ENCODE data around the gene ABCA4.

Gene ABCA4

GRCh38 chr1:94019327-94019726, 101.6 kb downstream of the ABCA4 start:
- Histone ChIP-seq H3K27me3 (ENCODE audit: low read depth, low read length) (no peaks in the 10 kb centered on the region), H3K9me3 (ENCODE audit: control insufficient read depth in 1 of 2, low read length in 2 of 2) (no peaks in the 10 kb centered on the region), H3K4me3 (ENCODE audit: low read depth in 1 of 2, low read length in 2 of 2) (no peak overlapping the region), H3K36me3 (ENCODE audit: control insufficient read depth in 1 of 2, insufficient read depth in 2 of 2, low read length in 2 of 2) (no peaks in the 10 kb centered on the region), H3K4me1 (ENCODE audit: control insufficient read depth in 1 of 2, insufficient read depth in 2 of 2, low read length in 2 of 2) (no peaks in the 10 kb centered on the region), H3K27ac (ENCODE audit: low read length) (no peak overlapping the region)

DNA sequence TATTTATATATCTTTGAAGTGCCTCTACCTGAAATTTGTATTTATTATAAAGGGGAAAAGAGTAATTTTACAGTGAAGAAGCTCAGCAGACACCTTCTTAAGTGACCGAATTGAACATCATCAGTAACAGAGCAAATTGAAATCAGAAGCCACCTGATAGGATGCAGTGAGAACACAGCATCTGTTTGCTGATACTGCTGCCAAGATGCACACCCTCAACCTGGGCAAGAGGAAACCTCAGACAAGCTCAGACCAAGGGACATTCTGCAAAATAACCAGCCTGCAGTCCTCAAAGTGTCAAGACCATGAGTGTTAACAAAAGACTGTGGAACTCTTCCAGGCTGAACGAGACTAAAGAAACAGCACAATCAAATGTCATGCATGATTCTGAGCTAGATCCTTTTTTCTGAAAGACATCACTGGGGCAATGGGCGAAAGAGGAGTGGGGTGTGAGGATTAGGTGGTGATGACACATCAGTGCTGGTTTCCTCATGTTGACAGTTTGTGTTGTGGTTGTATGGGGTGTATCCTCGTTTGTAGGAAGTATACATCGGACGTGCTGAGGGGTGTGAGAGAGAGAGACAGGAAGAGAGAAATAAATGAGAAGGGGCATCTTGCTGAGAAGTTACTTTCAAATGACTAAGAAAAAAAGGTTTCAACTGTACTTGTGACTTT, 103.7 kb downstream of the ABCA4 start:
- no peaks in the 10 kb centered on the region for H3K27me3 ChIP-seq (ENCODE audit: low read depth, low read length)

DNA sequence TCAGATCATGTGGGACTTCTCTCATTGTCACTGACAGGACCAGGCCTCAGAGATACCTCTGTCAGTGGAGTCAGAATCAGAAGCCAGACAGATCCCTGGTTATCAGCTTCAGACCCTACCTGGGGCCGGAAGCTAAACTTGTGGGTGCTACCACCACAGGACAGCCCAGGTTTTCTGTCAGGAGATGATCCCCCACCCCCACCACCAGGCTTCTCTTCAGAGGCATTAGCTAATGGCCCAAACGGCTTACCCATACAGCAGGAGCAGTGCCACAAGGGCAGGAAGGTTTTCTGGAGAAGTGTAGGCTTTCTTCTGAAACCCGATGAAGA, 105.5 kb downstream of the ABCA4 start:
- Histone ChIP-seq H3K27me3 (ENCODE audit: low read depth, low read length) (no peaks in the 10 kb centered on the region), H3K4me1 (ENCODE audit: control insufficient read depth in 1 of 2, insufficient read depth in 2 of 2, low read length in 2 of 2) (no peaks in the 10 kb centered on the region), H3K27ac (ENCODE audit: low read length) (no peak overlapping the region), H3K36me3 (ENCODE audit: control insufficient read depth in 1 of 2, insufficient read depth in 2 of 2, low read length in 2 of 2) (no peaks in the 10 kb centered on the region), H3K4me3 (ENCODE audit: low read depth in 1 of 2, low read length in 2 of 2) (no peak overlapping the region), H3K9me3 (ENCODE audit: control insufficient read depth in 1 of 2, low read length in 2 of 2) (no peaks in the 10 kb centered on the region)

More for the DNA sequence above, 103.7 kb downstream of the ABCA4 start:
- Histone ChIP-seq H3K9me3 (ENCODE audit: control insufficient read depth in 1 of 2, low read length in 2 of 2) (no peaks in the 10 kb centered on the region), H3K36me3 (ENCODE audit: control insufficient read depth in 1 of 2, insufficient read depth in 2 of 2, low read length in 2 of 2) (no peaks in the 10 kb centered on the region), H3K4me3 (ENCODE audit: low read depth in 1 of 2, low read length in 2 of 2) (no peak overlapping the region), H3K4me1 (ENCODE audit: control insufficient read depth in 1 of 2, insufficient read depth in 2 of 2, low read length in 2 of 2) (no peaks in the 10 kb centered on the region), H3K27ac (ENCODE audit: low read length) (no peak overlapping the region)

DNA sequence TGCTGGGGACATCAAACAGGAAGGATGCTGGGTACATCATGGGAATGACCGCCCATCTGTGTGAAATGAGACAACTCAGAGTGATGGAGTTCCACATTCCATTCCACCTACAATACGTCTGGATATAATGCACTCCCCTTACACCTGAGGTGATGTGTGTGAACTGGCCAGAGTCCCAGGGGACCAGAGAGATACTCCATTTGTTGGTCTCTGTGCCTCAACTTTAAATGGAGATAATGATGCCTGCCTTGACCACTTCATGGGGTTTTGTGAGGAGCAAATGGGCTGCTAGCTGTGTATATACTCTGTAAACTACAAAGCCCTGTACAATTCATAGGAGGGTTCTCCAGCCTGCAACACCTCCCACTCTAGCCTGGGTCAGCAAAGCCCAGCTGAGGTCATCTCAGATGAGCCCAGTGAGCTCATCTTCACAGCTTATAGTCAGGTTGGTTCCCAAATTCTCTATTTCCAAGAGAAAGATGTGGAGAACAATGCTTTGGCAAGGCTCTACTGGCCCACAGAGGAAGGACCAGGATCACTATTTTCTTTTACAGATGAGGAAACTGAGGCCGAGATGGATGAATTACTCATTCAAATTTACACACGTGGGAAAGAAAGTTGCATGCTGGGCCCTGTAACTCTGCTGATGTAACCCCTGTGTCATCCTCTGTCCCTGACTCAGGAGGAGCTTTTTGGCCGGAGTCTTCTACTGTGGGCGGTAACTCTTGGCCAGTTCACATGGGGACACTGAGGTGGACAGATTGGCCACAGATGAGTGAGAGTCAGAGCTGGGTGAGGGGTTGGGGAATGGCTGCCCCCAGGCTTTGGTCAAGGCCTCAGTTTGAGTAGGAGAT, 106.1 kb downstream of the ABCA4 start:
- Histone ChIP-seq H3K27me3 (ENCODE audit: low read depth, low read length) (no peaks in the 10 kb centered on the region), H3K4me1 (ENCODE audit: control insufficient read depth in 1 of 2, insufficient read depth in 2 of 2, low read length in 2 of 2) (no peaks in the 10 kb centered on the region), H3K27ac (ENCODE audit: low read length) (no peak overlapping the region), H3K9me3 (ENCODE audit: control insufficient read depth in 1 of 2, low read length in 2 of 2) (no peaks in the 10 kb centered on the region), H3K4me3 (ENCODE audit: low read depth in 1 of 2, low read length in 2 of 2) (no peak overlapping the region), H3K36me3 (ENCODE audit: control insufficient read depth in 1 of 2, insufficient read depth in 2 of 2, low read length in 2 of 2) (no peaks in the 10 kb centered on the region)

- no peaks in the 10 kb centered on the region for H3K36me3 ChIP-seq (ENCODE audit: control insufficient read depth in 1 of 2, insufficient read depth in 2 of 2, low read length in 2 of 2)
- H3K27me3 ChIP-seq (ENCODE audit: low read depth, low read length) = no peaks in the 10 kb centered on the region
- no peak overlapping the region for H3K27ac ChIP-seq (ENCODE audit: low read length)
- H3K4me3 ChIP-seq (ENCODE audit: low read depth in 1 of 2, low read length in 2 of 2) = no peak overlapping the region
- H3K4me1 ChIP-seq (ENCODE audit: control insufficient read depth in 1 of 2, insufficient read depth in 2 of 2, low read length in 2 of 2) = no peaks in the 10 kb centered on the region
- H3K9me3 ChIP-seq (ENCODE audit: control insufficient read depth in 1 of 2, low read length in 2 of 2) = no peaks in the 10 kb centered on the region
These were observed 106.9 kb downstream of the ABCA4 start for GRCh38 chr1:94014087-94014486.

DNA sequence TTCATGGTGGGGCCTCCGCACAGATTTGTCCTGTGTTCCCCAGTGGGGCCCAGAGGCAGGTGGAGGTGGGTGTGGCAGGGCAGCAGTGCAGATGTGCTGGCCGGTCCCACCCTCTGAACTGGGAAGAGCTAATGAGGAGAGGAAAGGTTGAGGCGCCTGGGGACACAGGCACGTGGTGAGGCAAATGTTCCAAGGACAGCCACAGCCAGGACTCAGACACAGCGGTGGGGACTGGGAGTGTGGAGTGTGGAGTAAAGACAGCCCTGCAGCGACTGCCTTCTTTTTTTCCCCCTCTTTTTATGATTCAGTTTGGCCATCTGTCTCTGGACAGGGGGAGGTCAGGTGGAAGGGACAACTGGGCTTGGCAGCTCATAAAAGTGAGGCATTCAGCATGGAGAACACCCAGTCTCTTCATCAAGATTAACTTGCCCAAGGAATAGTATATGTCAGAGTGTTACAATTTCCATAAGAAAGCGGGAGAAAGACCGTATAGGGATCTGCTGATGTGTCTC, 107.5 kb downstream of the ABCA4 start:
- no peaks in the 10 kb centered on the region for H3K4me1 ChIP-seq (ENCODE audit: control insufficient read depth in 1 of 2, insufficient read depth in 2 of 2, low read length in 2 of 2)
- no peaks in the 10 kb centered on the region for H3K27me3 ChIP-seq (ENCODE audit: low read depth, low read length)
- no peak overlapping the region for H3K4me3 ChIP-seq (ENCODE audit: low read depth in 1 of 2, low read length in 2 of 2)
- H3K9me3 ChIP-seq (ENCODE audit: control insufficient read depth in 1 of 2, low read length in 2 of 2) = no peaks in the 10 kb centered on the region
- H3K27ac ChIP-seq (ENCODE audit: low read length) = no peak overlapping the region
- no peaks in the 10 kb centered on the region for H3K36me3 ChIP-seq (ENCODE audit: control insufficient read depth in 1 of 2, insufficient read depth in 2 of 2, low read length in 2 of 2)

- H3K27me3 ChIP-seq (ENCODE audit: low read depth, low read length) = no peaks in the 10 kb centered on the region
- no peaks in the 10 kb centered on the region for H3K4me1 ChIP-seq (ENCODE audit: control insufficient read depth in 1 of 2, insufficient read depth in 2 of 2, low read length in 2 of 2)
- no peaks in the 10 kb centered on the region for H3K36me3 ChIP-seq (ENCODE audit: control insufficient read depth in 1 of 2, insufficient read depth in 2 of 2, low read length in 2 of 2)
- no peak overlapping the region for H3K27ac ChIP-seq (ENCODE audit: low read length)
- no peaks in the 10 kb centered on the region for H3K9me3 ChIP-seq (ENCODE audit: control insufficient read depth in 1 of 2, low read length in 2 of 2)
- H3K4me3 ChIP-seq (ENCODE audit: low read depth in 1 of 2, low read length in 2 of 2) = no peak overlapping the region
These were observed 108.1 kb downstream of the ABCA4 start for GRCh38 chr1:94012708-94013366.

- H3K4me3 ChIP-seq (ENCODE audit: low read depth in 1 of 2, low read length in 2 of 2) = no peak overlapping the region
- H3K27me3 ChIP-seq (ENCODE audit: low read depth, low read length) = no peaks in the 10 kb centered on the region
- H3K36me3 ChIP-seq (ENCODE audit: control insufficient read depth in 1 of 2, insufficient read depth in 2 of 2, low read length in 2 of 2) = no peaks in the 10 kb centered on the region
- H3K9me3 ChIP-seq (ENCODE audit: control insufficient read depth in 1 of 2, low read length in 2 of 2) = no peaks in the 10 kb centered on the region
- H3K27ac ChIP-seq (ENCODE audit: low read length) = no peak overlapping the region
- H3K4me1 ChIP-seq (ENCODE audit: control insufficient read depth in 1 of 2, insufficient read depth in 2 of 2, low read length in 2 of 2) = no peaks in the 10 kb centered on the region
These were observed 109.0 kb downstream of the ABCA4 start for GRCh38 chr1:94011709-94012595.

GRCh38 chr1:94011129-94011528, 109.8 kb downstream of the ABCA4 start:
- H3K4me1 ChIP-seq (ENCODE audit: control insufficient read depth in 1 of 2, insufficient read depth in 2 of 2, low read length in 2 of 2) = no peaks in the 10 kb centered on the region
- no peaks in the 10 kb centered on the region for H3K27me3 ChIP-seq (ENCODE audit: low read depth, low read length)
- no peaks in the 10 kb centered on the region for H3K36me3 ChIP-seq (ENCODE audit: control insufficient read depth in 1 of 2, insufficient read depth in 2 of 2, low read length in 2 of 2)
- no peaks in the 10 kb centered on the region for H3K9me3 ChIP-seq (ENCODE audit: control insufficient read depth in 1 of 2, low read length in 2 of 2)
- no peak overlapping the region for H3K27ac ChIP-seq (ENCODE audit: low read length)
- no peak overlapping the region for H3K4me3 ChIP-seq (ENCODE audit: low read depth in 1 of 2, low read length in 2 of 2)

- Histone ChIP-seq H3K27me3 (ENCODE audit: low read depth, low read length) (no peaks in the 10 kb centered on the region), H3K27ac (ENCODE audit: low read length) (no peak overlapping the region), H3K36me3 (ENCODE audit: control insufficient read depth in 1 of 2, insufficient read depth in 2 of 2, low read length in 2 of 2) (no peaks in the 10 kb centered on the region), H3K4me3 (ENCODE audit: low read depth in 1 of 2, low read length in 2 of 2) (no peak overlapping the region), H3K4me1 (ENCODE audit: control insufficient read depth in 1 of 2, insufficient read depth in 2 of 2, low read length in 2 of 2) (no peaks in the 10 kb centered on the region), H3K9me3 (ENCODE audit: control insufficient read depth in 1 of 2, low read length in 2 of 2) (no peaks in the 10 kb centered on the region)
These were observed 111.6 kb downstream of the ABCA4 start for GRCh38 chr1:94009304-94009703.

GRCh38 chr1:94006604-94007003, 114.3 kb downstream of the ABCA4 start:
- H3K36me3 ChIP-seq (ENCODE audit: control insufficient read depth in 1 of 2, insufficient read depth in 2 of 2, low read length in 2 of 2) = no peaks in the 10 kb centered on the region
- H3K4me3 ChIP-seq (ENCODE audit: low read depth in 1 of 2, low read length in 2 of 2) = no peak overlapping the region
- no peaks in the 10 kb centered on the region for H3K9me3 ChIP-seq (ENCODE audit: control insufficient read depth in 1 of 2, low read length in 2 of 2)
- H3K27me3 ChIP-seq (ENCODE audit: low read depth, low read length) = no peaks in the 10 kb centered on the region
- no peak overlapping the region for H3K27ac ChIP-seq (ENCODE audit: low read length)
- H3K4me1 ChIP-seq (ENCODE audit: control insufficient read depth in 1 of 2, insufficient read depth in 2 of 2, low read length in 2 of 2) = no peaks in the 10 kb centered on the region
